WERI-Rb-1 (cell line): ENCODE data around the gene SLC25A13.
A peak's percentile ranks its signal among the peaks of the same experiment; 100 is the strongest.
"Not testable (repeated sequence)": the region's sequence is repeated elsewhere in the genome, so short reads cannot be mapped to it uniquely, and the experiment has no call there.

Experiments
- DNase-seq: peaks from one replicate; pipeline ENCODE4 v3.0.0-alpha.2; 2020
- H3K27ac ChIP-seq: fragments of 250-450 bp; sonication (Bioruptor Pico); 2 replicates; pipeline ENCODE4 v1.5.1; 2020; ENCODE audit warnings: mild to moderate bottlenecking, moderate library complexity
- H3K27me3 ChIP-seq: fragments of 250-450 bp; sonication (Bioruptor Pico); 2 replicates; pipeline ENCODE4 v1.5.1; 2021; ENCODE audit warnings: mild to moderate bottlenecking, low read depth, moderate library complexity; ENCODE audit not compliant: insufficient read depth, severe bottlenecking
- H3K36me3 ChIP-seq: fragments of 250-450 bp; sonication (Bioruptor Pico); 2 replicates; pipeline ENCODE4 v1.5.1; 2020; ENCODE audit warnings: mild to moderate bottlenecking, moderate library complexity
- H3K4me3 ChIP-seq: 2 replicates; pipeline ENCODE4 v1.5.1; 2011; ENCODE audit warnings: low read depth, mild to moderate bottlenecking, control low read depth, low read length
- H3K9me3 ChIP-seq: fragments of 250-450 bp; sonication (Bioruptor Pico); 2 replicates; pipeline ENCODE4 v1.5.1; 2021; ENCODE audit warnings: mild to moderate bottlenecking, moderate library complexity; ENCODE audit not compliant: severe bottlenecking
- CTCF ChIP-seq: IDR thresholded peaks from 2 replicates; pipeline ENCODE4 v1.5.1; 2011; ENCODE audit warnings: low read depth, mild to moderate bottlenecking, control low read depth, inconsistent platforms, low read length

The SLC25A13 gene

GRCh38 chr7:96321658-96322372, at the start of gene SLC25A13:
TSS of gene SLC25A13 (minus strand) at chr7:96322098. CDS start at chr7:96321956, 142 bp downstream.
- TF ChIP-seq CTCF: no peak
- DNase-seq: peak; percentile 92
- peak within 1 kb of the TSS; percentile 91 for H3K4me3 ChIP-seq
- H3K36me3 ChIP-seq: peaks cover 5% of the 10 kb centered on the region; the same call in 1 of the 2 replicates
- peak within 1 kb of the TSS; percentile 96 for H3K27ac ChIP-seq
- H3K9me3 ChIP-seq: no peaks in the 10 kb centered on the region
- no peaks in the 10 kb centered on the region for H3K27me3 ChIP-seq

GRCh38 chr7:96365916-96366315, 44.0 kb upstream of the SLC25A13 start:
- not testable (repeated sequence) for H3K27me3 ChIP-seq, H3K36me3 ChIP-seq, DNase-seq, H3K4me3 ChIP-seq, H3K27ac ChIP-seq, H3K9me3 ChIP-seq

GRCh38 chr7:96361116-96361857, 39.4 kb upstream of the SLC25A13 start:
- H3K9me3 ChIP-seq: no peaks in the 10 kb centered on the region
- H3K36me3 ChIP-seq: no peaks in the 10 kb centered on the region
- H3K4me3 ChIP-seq: no peak overlapping the region
- H3K27me3 ChIP-seq: no peaks in the 10 kb centered on the region
- H3K27ac ChIP-seq: no peak overlapping the region
- no peak for TF ChIP-seq CTCF
- no peak for DNase-seq

GRCh38 chr7:96359876-96360275, 38.0 kb upstream of the SLC25A13 start:
- no peak for DNase-seq
- Histone ChIP-seq H3K36me3 (no peaks in the 10 kb centered on the region), H3K9me3 (no peaks in the 10 kb centered on the region), H3K4me3 (no peak overlapping the region), H3K27ac (no peak overlapping the region), H3K27me3 (no peaks in the 10 kb centered on the region)
- TF ChIP-seq CTCF: no peak

GRCh38 chr7:96358236-96358971, 36.5 kb upstream of the SLC25A13 start:
- H3K27ac ChIP-seq, H3K4me3 ChIP-seq, H3K27me3 ChIP-seq, H3K9me3 ChIP-seq, H3K36me3 ChIP-seq, DNase-seq: not testable (repeated sequence)

GRCh38 chr7:96355990-96356506, 34.1 kb upstream of the SLC25A13 start:
- no peak for TF ChIP-seq CTCF
- H3K9me3 ChIP-seq: no peaks in the 10 kb centered on the region
- no peaks in the 10 kb centered on the region for H3K27me3 ChIP-seq
- no peaks in the 10 kb centered on the region for H3K36me3 ChIP-seq
- no peak overlapping the region for H3K4me3 ChIP-seq
- DNase-seq: no peak
- H3K27ac ChIP-seq: no peak overlapping the region
